ENCODE results near the gene FN3K. TPM values are rescaled to one million over a fixed set of nuclear protein-coding genes. Genes with fewer than 3 reads are reported as not detected.

The FN3K gene
- total and polyA plus RNA-seq, 2 of the 4 experiments (the other 2 are of a cell fraction) = 0.90 to 2.9 TPM

- ChIA-PET CTCF (no interaction called here), POLR2A (ENCODE audit: unreplicated experiment) (interaction anchor here (1.2 kb wide), 1 partner anchor 23 kb away, joined by 3 read pairs; no protein-coding TSS in a partner anchor)
- no peak overlapping the region for H2AK5ac ChIP-seq (ENCODE audit: low read depth, low read length)
- H3K9me3 ChIP-seq (ENCODE audit: control insufficient read depth, insufficient read depth, low read length) = no peaks in the 10 kb centered on the region
- no peak overlapping the region for H2BK120ac ChIP-seq (ENCODE audit: low read depth, low read length)
- H2AK9ac ChIP-seq (replicated peaks; ENCODE audit: low read depth, low read length, poor library complexity) = no peak overlapping the region
- H3K14ac ChIP-seq (replicated peaks; ENCODE audit: low read depth, low read length) = no peak overlapping the region
- H3K27ac ChIP-seq (ENCODE audit: insufficient read depth, low read length) = no peak overlapping the region
- dilution Hi-C loops (cut with HindIII; ENCODE audit: low sequenced_read_pairs, unreplicated experiment) (no loop called here), intact Hi-C loops (cut with micrococcal nuclease) (no loop called here), in situ Hi-C loops (cut with MboI; ENCODE audit: low sequenced_read_pairs) (no loop called here)
- peaks cover 5% of the 10 kb centered on the region for H3K9me1 ChIP-seq (ENCODE audit: insufficient read depth, low read length)
- H3K18ac ChIP-seq (ENCODE audit: low read depth, low read length) = no peak overlapping the region
- H3K27me3 ChIP-seq (ENCODE audit: control insufficient read depth, insufficient read depth, low read length) = peaks cover 8% of the 10 kb centered on the region; the same call in 1 of the 2 replicates
- DNase-seq = no peak
- H3K56ac ChIP-seq (ENCODE audit: extremely low read depth, insufficient read depth, low read length) = no peak overlapping the region
- no peak for TF ChIP-seq BHLHE40 (IDR thresholded peaks at IDR 0.05; ENCODE audit: low read depth, low read length)
- TF ChIP-seq CTCF (conservative IDR thresholded peaks at IDR 0.05; ENCODE audit: low read depth, low read length) = no peak
- no peak for TF ChIP-seq RCOR1 (IDR thresholded peaks at IDR 0.05; ENCODE audit: insufficient replicate concordance, low read length)
- TF ChIP-seq USF2 (IDR thresholded peaks at IDR 0.05; ENCODE audit: low read depth, low read length) = no peak
- no peak for TF ChIP-seq RFX5 (IDR thresholded peaks at IDR 0.05; ENCODE audit: low read depth, low read length)
- no peak for TF ChIP-seq NFE2L2 (IDR thresholded peaks at IDR 0.05; ENCODE audit: low read depth, low read length)
- H3K4me2 ChIP-seq (ENCODE audit: low read depth, low read length) = no peak overlapping the region
- H3K79me1 ChIP-seq (ENCODE audit: low read depth in 1 of 2, low read length in 2 of 2) = no peaks in the 10 kb centered on the region
- H4K20me1 ChIP-seq (ENCODE audit: insufficient read depth, low read length) = no peaks in the 10 kb centered on the region
- H3K4me1 ChIP-seq (ENCODE audit: control insufficient read depth, insufficient read depth, low read length) = peaks cover 2% of the 10 kb centered on the region; the same call in 1 of the 2 replicates
- H2BK5ac ChIP-seq (ENCODE audit: low read depth, low read length, poor library complexity, severe bottlenecking) = no peak overlapping the region
- H3K4ac ChIP-seq (ENCODE audit: low read depth, low read length) = no peak overlapping the region
- 52% methylated on average over 10 of the region's 26 CpGs; no CpG with 5 or more reads in 1 of the 2 experiments for WGBS, 2 experiments (ENCODE audit: extremely low coverage in 2 of 2, insufficient read length in 1 of 2)
- H2AFZ ChIP-seq (replicated peaks; ENCODE audit: low read length, poor library complexity) = no peak overlapping the region
- no peak overlapping the region for H4K91ac ChIP-seq (ENCODE audit: insufficient read depth, low read depth, low read length)
- no peaks in the 10 kb centered on the region for H3K36me3 ChIP-seq (ENCODE audit: control insufficient read depth, insufficient read depth, low read length)
- H2BK15ac ChIP-seq (ENCODE audit: low read depth, low read length) = no peak overlapping the region
- no peak overlapping the region for H4K8ac ChIP-seq (ENCODE audit: low read depth in 2 of 2, low read length in 2 of 2)
- BruUV-seq (replicated peaks) = no TSS peak
- H3K9ac ChIP-seq (ENCODE audit: low read depth, low read length) = no peak overlapping the region
- H4K5ac ChIP-seq (ENCODE audit: low read depth, low read length) = no peak overlapping the region
- H2BK20ac ChIP-seq (ENCODE audit: low read depth, low read length) = no peak overlapping the region
- ATAC-seq (ENCODE audit: low read depth) = no peak
- no peak overlapping the region for H3K23ac ChIP-seq (ENCODE audit: low read depth, low read length)
- H3K4me3 ChIP-seq (ENCODE audit: insufficient read depth, low read depth, low read length) = no peak overlapping the region
Observed at GRCh38 chr17:82703036-82703745, 32.2 kb upstream of the FN3K start.
